CD4-positive, alpha-beta T cell treated with Interleukin-1 beta for 1 hour (primary cell): ENCODE measurements around the gene IGFLR1.

Source experiments
- DNase-seq, 2 donors: peaks; one replicate each; pipeline ENCODE4 v3.0.0-alpha.2; 2020 to 2022

The IGFLR1 gene

GRCh38 chr19:35755550-35756376 is 13.5 kb upstream of the IGFLR1 start:
- DNase-seq, result peak; percentile 65 to 71

GRCh38 chr19:35755131-35755549 is 12.9 kb upstream of the IGFLR1 start:
- DNase-seq, result no peak

- DNase-seq, result no peak
Observed at GRCh38 chr19:35754370-35755130, 12.3 kb upstream of the IGFLR1 start.

- no peak for DNase-seq
Observed at GRCh38 chr19:35753634-35754369, 11.6 kb upstream of the IGFLR1 start.

GRCh38 chr19:35752746-35753350 is 10.6 kb upstream of the IGFLR1 start:
- no peak for DNase-seq

- DNase-seq, result no peak
Observed at GRCh38 chr19:35751839-35752745, 9.8 kb upstream of the IGFLR1 start.

GRCh38 chr19:35750167-35750566 is 7.9 kb upstream of the IGFLR1 start:
- no peak for DNase-seq

- DNase-seq, result peak; percentile 99
Observed at GRCh38 chr19:35748106-35749020, 6.1 kb upstream of the IGFLR1 start, which contains the start of gene LIN37. LIN37 (plus strand) TSS chr19:35748576; CDS start chr19:35748725, 149 bp downstream.

GRCh38 chr19:35746531-35746930 is 4.3 kb upstream of the IGFLR1 start:
- no peak for DNase-seq

GRCh38 chr19:35746087-35746462 is 3.8 kb upstream of the IGFLR1 start:
- no peak for DNase-seq

- peak; percentile 99 to 100 for DNase-seq
Observed at GRCh38 chr19:35745328-35746086, 3.3 kb upstream of the IGFLR1 start, which contains the start of the genes PSENEN and U2AF1L4. PSENEN (plus strand) TSS chr19:35745651; CDS start chr19:35745931, 280 bp downstream. U2AF1L4 (minus strand) TSS chr19:35745418; CDS start chr19:35745391, 27 bp downstream.

GRCh38 chr19:35744430-35745327 is 2.4 kb upstream of the IGFLR1 start:
- DNase-seq, result peak; percentile 95 to 96

GRCh38 chr19:35743640-35744429 is 1.6 kb upstream of the IGFLR1 start:
- DNase-seq, result no peak

- no peak for DNase-seq
Observed at GRCh38 chr19:35741203-35741515, 1.1 kb downstream of the IGFLR1 start.

- DNase-seq, result peak; percentile 94
Observed at GRCh38 chr19:35740423-35741202, 1.6 kb downstream of the IGFLR1 start.

- no peak for DNase-seq
Observed at GRCh38 chr19:35740108-35740422, 2.2 kb downstream of the IGFLR1 start.
